B cell (primary cell): ENCODE results near the gene GPRASP3. TPM values are rescaled to one million over a fixed set of nuclear protein-coding genes. Genes with fewer than 3 reads are reported as not detected.

Experiments used
- ATAC-seq: fragments of 200-7000 bp; cut with Tn5 transposase; one replicate; pipeline ENCODE4 v1.10.0; 2021; ENCODE audit warnings: low read depth, mild to moderate bottlenecking, moderate number of reproducible peaks, moderate library complexity
- CTCF ChIA-PET: fragments of 350-600 bp; sonication (Branson Sonifier 250); formaldehyde crosslinking; loops from one replicate; lab custom pipeline; 2021; ENCODE audit warnings: antibody characterized with exemption, inconsistent platforms; lab: Charles Lee
- POLR2A ChIA-PET: fragments of 350-600 bp; sonication (Branson Sonifier 250); formaldehyde crosslinking; loops from one replicate; lab custom pipeline; 2021; ENCODE audit warnings: antibody characterized with exemption; lab: Charles Lee
- DNase-seq: peaks from one replicate; pipeline ENCODE4 v3.0.0; 2013
- H2AFZ ChIP-seq: 2 replicates; pipeline ENCODE4 v1.6.1; 2012; ENCODE audit warnings: mild to moderate bottlenecking, low read depth, low read length; ENCODE audit not compliant: insufficient read depth, poor library complexity, severe bottlenecking
- H3K27ac ChIP-seq, 2 donors: 1 replicate in 1 of 2; 2 replicates in 1 of 2; pipeline ENCODE4 v1.5.1; 2012 to 2013; ENCODE audit warnings: low read length in 2 of 2, mild to moderate bottlenecking in 2 of 2, moderate library complexity in 1 of 2
- H3K27me3 ChIP-seq, 4 experiments: fragments of 200-600 bp in 1 of 4; sonication (generic) in 1 of 4; replicated peaks in 1 of 4; 1 replicate in 2 of 4; 2 replicates in 2 of 4; pipeline versions ENCODE4 v1.6.1 to v1.7.0; 2013 to 2016; ENCODE audit warnings: low read length in 3 of 4, mild to moderate bottlenecking in 2 of 4, mixed read lengths in 1 of 4, moderate library complexity in 1 of 4; ENCODE audit not compliant: insufficient read depth in 4 of 4, control insufficient read depth in 3 of 4; ENCODE audit errors: control extremely low read depth in 1 of 4
- H3K36me3 ChIP-seq, 2 experiments: replicated peaks in 1 of 2; 1 replicate in 1 of 2; 2 replicates in 1 of 2; pipeline versions ENCODE4 v1.6.1 to v1.7.1; 2013; ENCODE audit warnings: low read length in 1 of 2; ENCODE audit not compliant: insufficient read depth in 2 of 2, control insufficient read depth in 1 of 2; ENCODE audit errors: control extremely low read depth in 1 of 2, extremely low read depth in 1 of 2
- H3K4me1 ChIP-seq, 2 donors: fragments of 200-600 bp in 1 of 2; sonication (generic) in 1 of 2; 1 replicate in 1 of 2; 2 replicates in 1 of 2; pipeline versions ENCODE4 v1.5.1 to v1.6.1; 2013 to 2017; ENCODE audit warnings: low read length in 2 of 2; ENCODE audit not compliant: control insufficient read depth in 2 of 2, insufficient read depth in 2 of 2
- H3K4me2 ChIP-seq: replicated peaks from 2 replicates; pipeline ENCODE3; 2012; ENCODE audit warnings: mild to moderate bottlenecking, low read depth, low read length; ENCODE audit not compliant: poor library complexity, severe bottlenecking
- H3K4me3 ChIP-seq, 5 experiments: fragments of 200-600 bp in 1 of 5; sonication (generic) in 1 of 5; 1 replicate in 3 of 5; 2 replicates in 2 of 5; pipeline versions ENCODE4 v1.5.1 to v1.7.0; 2011 to 2016; ENCODE audit warnings: low read length in 4 of 5, mild to moderate bottlenecking in 4 of 5, low read depth in 2 of 5, control low read depth in 1 of 5, moderate library complexity in 1 of 5; ENCODE audit not compliant: insufficient read depth in 1 of 5; ENCODE audit errors: control extremely low read depth in 1 of 5, extremely low read depth in 1 of 5
- H3K79me2 ChIP-seq: fragments of 200-600 bp; sonication (generic); one replicate; pipeline ENCODE4 v1.6.0; 2016; ENCODE audit warnings: low read length; ENCODE audit not compliant: control insufficient read depth, insufficient read depth
- H3K9ac ChIP-seq: fragments of 200-600 bp; sonication (generic); 2 replicates; pipeline ENCODE4 v1.6.1; 2017; ENCODE audit warnings: mild to moderate bottlenecking, low read length, moderate library complexity
- H3K9me3 ChIP-seq, 3 donors: one replicate each; pipeline versions ENCODE4 v1.6.1 to v1.7.1; 2013; ENCODE audit warnings: low read length in 2 of 3; ENCODE audit not compliant: control insufficient read depth in 2 of 3, insufficient read depth in 1 of 3; ENCODE audit errors: control extremely low read depth in 1 of 3
- H4K20me1 ChIP-seq: 2 replicates; pipeline ENCODE4 v1.6.0; 2012; ENCODE audit warnings: mild to moderate bottlenecking, low read length; ENCODE audit not compliant: insufficient read depth, control insufficient read depth, poor library complexity, severe bottlenecking
- H3K27ac Mint-ChIP-seq: one replicate; pipeline ENCODE4 v1.8.0; 2021; ENCODE audit warnings: mixed read lengths
- H3K27me3 Mint-ChIP-seq: one replicate; pipeline ENCODE4 v1.8.0; 2021; ENCODE audit warnings: mixed read lengths
- H3K4me1 Mint-ChIP-seq: one replicate; pipeline ENCODE4 v1.8.0; 2021; ENCODE audit warnings: mixed read lengths
- H3K4me3 Mint-ChIP-seq: one replicate; pipeline ENCODE4 v1.8.0; 2021; ENCODE audit warnings: mixed read lengths
- H3K9me3 Mint-ChIP-seq: one replicate; pipeline ENCODE4 v1.8.0; 2022; ENCODE audit warnings: mixed read lengths; ENCODE audit not compliant: insufficient read depth
- EZH2 ChIP-seq: IDR thresholded peaks from 2 replicates; pipeline ENCODE4 v1.6.1; 2012; ENCODE audit warnings: borderline replicate concordance, low read depth, mild to moderate bottlenecking, moderate library complexity, low read length; ENCODE audit not compliant: insufficient read depth, poor library complexity, severe bottlenecking
- WGBS: methylation state at CpG from one replicate; pipeline ENCODE4 v1.1.5; 2013; ENCODE audit warnings: missing lambda C conversion rate; ENCODE audit not compliant: insufficient coverage; 5-methylcytosine and 5-hydroxymethylcytosine counted together
- intact Hi-C: fragments of 100-400 bp; cut with micrococcal nuclease; formaldehyde crosslinking; loops from one replicate; pipeline ENCODE4 v1.10.0; 2022
- polyA plus RNA-seq: library from polyadenylated mRNA; depleted of rRNA; stranded (reverse); fragments of >200 nt; gene quantifications from 2 replicates; pipeline ENCODE4 v1.2.3, GENCODE V29; 2012
- total RNA-seq, 2 donors: library from RNA; stranded (reverse); fragments of 120-200 nt in 1 of 2; gene quantifications; 1 replicate in 1 of 2; 2 replicates in 1 of 2; pipeline versions ENCODE4 v1.2.3 to v1.2.4, GENCODE V29; 2013 to 2022
- TF ChIP-seq, protein P1 (sequence below): fragments of 200-600 bp; IDR thresholded peaks from one replicate; pipeline ENCODE4 v1.8.0; 2022; ENCODE audit warnings: antibody characterized with exemption, mild to moderate bottlenecking

GPRASP3 gene
- total and polyA plus RNA-seq, 2 donors (not counting 1 experiment from before 2014, with no cell fraction given), result 0.28 to 0.89 TPM

DNA sequence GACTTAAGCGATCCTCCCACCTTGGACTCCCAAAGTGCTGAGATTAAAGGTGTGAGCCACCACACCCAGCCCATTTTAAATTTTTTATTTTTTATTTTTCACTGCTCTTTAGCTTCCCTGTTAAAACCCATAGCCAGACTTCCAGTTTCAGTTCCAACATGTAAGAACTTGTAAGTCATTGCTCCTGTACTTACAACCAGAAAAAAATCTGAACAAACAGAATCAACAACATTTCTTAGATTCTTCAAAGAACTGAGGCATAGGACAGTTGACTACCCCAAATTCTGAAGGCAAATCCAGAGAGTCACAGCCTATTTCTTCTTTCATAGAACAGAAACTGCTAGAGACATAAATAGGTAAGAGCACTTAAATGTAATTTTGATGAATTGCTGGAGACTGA, 8.1 kb downstream of the GPRASP3 start:
- Histone ChIP-seq H3K4me2 (no peak overlapping the region), H2AFZ (no peak overlapping the region), H3K27ac (no peak overlapping the region), H3K27me3 (no peaks in the 10 kb centered on the region), H3K9ac (no peak overlapping the region), H4K20me1 (no peaks in the 10 kb centered on the region), H3K79me2 (no peaks in the 10 kb centered on the region), H3K4me3 (no peak overlapping the region), H3K9me3 (no peaks in the 10 kb centered on the region), H3K36me3 (no peaks in the 10 kb centered on the region), H3K4me1 (no peaks in the 10 kb centered on the region)
- H3K4me1 Mint-ChIP-seq, result no peaks in the 10 kb centered on the region
- no peak overlapping the region for H3K4me3 Mint-ChIP-seq
- no peak overlapping the region for H3K27ac Mint-ChIP-seq
- H3K27me3 Mint-ChIP-seq, result no peaks in the 10 kb centered on the region
- ChIA-PET POLR2A (no interaction called here), CTCF (no interaction called here)
- no peak for DNase-seq
- TF ChIP-seq EZH2, result no peak
- TF ChIP-seq, protein P1, sequence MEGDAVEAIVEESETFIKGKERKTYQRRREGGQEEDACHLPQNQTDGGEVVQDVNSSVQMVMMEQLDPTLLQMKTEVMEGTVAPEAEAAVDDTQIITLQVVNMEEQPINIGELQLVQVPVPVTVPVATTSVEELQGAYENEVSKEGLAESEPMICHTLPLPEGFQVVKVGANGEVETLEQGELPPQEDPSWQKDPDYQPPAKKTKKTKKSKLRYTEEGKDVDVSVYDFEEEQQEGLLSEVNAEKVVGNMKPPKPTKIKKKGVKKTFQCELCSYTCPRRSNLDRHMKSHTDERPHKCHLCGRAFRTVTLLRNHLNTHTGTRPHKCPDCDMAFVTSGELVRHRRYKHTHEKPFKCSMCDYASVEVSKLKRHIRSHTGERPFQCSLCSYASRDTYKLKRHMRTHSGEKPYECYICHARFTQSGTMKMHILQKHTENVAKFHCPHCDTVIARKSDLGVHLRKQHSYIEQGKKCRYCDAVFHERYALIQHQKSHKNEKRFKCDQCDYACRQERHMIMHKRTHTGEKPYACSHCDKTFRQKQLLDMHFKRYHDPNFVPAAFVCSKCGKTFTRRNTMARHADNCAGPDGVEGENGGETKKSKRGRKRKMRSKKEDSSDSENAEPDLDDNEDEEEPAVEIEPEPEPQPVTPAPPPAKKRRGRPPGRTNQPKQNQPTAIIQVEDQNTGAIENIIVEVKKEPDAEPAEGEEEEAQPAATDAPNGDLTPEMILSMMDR, result no peak
- H3K9me3 Mint-ChIP-seq, result no peaks in the 10 kb centered on the region
- no CpG with 5 or more reads among the region's 1 CpG for WGBS
- intact Hi-C loops, result no loop called here
- no peak for ATAC-seq

DNA sequence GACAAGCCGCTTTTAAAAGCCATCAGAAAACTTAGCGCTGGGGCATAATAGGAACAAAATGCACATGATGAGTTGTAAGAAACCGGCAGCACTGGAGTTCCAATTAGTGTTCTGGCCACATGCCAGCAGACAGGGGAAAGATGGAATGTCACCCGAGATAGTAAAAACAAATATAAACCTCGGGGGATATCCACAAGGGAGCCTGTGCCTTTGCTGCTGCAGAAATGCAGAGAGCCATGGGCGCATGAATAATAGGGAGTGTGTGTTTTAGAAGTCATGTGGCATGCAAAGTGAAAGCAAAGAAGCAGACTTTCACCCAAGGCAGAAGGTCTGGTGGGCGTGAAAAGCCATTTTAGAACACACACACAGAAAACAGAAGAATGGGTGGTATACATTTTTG, 19.1 kb downstream of the GPRASP3 start:
- Histone ChIP-seq H3K79me2 (no peaks in the 10 kb centered on the region), H2AFZ (no peak overlapping the region), H3K27ac (no peak overlapping the region), H3K27me3 (no peaks in the 10 kb centered on the region), H3K36me3 (no peaks in the 10 kb centered on the region), H3K4me2 (no peak overlapping the region), H4K20me1 (no peaks in the 10 kb centered on the region), H3K4me3 (no peak overlapping the region), H3K9me3 (no peaks in the 10 kb centered on the region), H3K4me1 (no peaks in the 10 kb centered on the region), H3K9ac (no peak overlapping the region)
- WGBS, result 96% methylated on average over 4 of the region's 7 CpGs
- POLR2A ChIA-PET, result no interaction called here
- Mint-ChIP-seq H3K27ac (no peak overlapping the region), H3K4me3 (no peak overlapping the region), H3K9me3 (no peaks in the 10 kb centered on the region), H3K27me3 (no peaks in the 10 kb centered on the region), H3K4me1 (no peaks in the 10 kb centered on the region)
- intact Hi-C loops, result no loop called here
- ATAC-seq, result no peak
- no peak for DNase-seq
- TF ChIP-seq EZH2, result no peak
- TF ChIP-seq, protein P1, result no peak
- CTCF ChIA-PET, result no interaction called here
